T-helper 22 cell (primary cell): ENCODE data around the gene KSR1.
"Not testable (repeated sequence)": the region's sequence is repeated elsewhere in the genome, so short reads cannot be mapped to it uniquely, and the experiment has no call there.

ENCODE experiments used
- DNase-seq: peaks from one replicate; pipeline ENCODE4 v3.0.0-alpha.2; 2020; ENCODE audit warnings: low read depth

Gene KSR1

GRCh38 chr17:27657620-27658019 is 201.4 kb downstream of the KSR1 start:
- DNase-seq = no peak

GRCh38 chr17:27659683-27660082 is 203.4 kb downstream of the KSR1 start:
- no peak for DNase-seq

GRCh38 chr17:27660436-27660835 is 204.2 kb downstream of the KSR1 start:
- DNase-seq = no peak

DNA sequence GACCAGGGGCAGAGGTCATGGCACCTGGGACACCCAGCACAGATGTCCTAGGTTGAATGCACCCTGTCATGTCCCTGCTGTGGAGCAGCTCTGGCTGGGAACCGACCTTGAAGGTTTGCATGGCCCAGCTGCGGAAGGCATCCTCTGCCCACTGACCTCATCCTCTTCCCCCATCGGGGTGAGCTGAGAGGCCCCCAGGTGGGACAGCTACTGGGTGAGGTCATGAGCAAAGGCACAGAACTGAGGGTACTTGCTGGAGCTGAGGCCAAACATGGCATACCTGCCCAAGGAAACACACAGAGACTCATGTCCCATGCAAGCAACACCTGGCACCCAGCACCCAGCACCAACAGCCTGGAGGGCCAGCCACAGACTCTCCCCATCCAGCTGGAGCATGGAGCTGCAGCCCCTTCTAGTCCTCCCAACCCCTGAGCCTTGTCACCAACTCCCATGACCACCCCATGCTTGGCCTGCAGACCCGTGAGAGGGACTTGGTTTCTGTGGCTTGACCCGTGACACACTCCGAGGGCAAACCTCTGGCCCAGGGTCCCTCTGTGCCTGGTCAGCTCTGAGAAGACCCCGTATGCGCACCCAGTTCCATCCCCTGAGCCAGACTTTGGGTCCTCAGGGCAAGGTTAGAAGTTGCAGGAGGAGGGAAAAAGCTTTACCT is 207.8 kb downstream of the KSR1 start:
- DNase-seq = no peak

DNA sequence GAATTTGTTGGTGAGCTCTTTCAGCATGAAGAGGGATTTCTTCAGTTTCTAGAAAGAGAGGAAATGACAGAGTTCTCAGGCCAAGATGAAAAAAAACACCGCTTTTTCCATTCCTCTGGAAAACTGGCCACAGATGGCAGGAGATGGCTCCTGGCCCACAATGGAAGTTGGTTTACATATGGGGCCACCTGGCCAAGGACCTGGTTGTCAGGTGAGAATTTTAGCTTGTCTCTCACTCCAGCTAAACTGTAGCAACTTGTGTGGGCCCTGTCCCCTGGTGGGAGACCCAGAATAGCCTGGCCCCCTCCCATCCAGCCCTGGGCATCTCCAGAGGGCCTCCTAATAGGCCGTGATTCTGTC is 208.3 kb downstream of the KSR1 start:
- no peak for DNase-seq

GRCh38 chr17:27665549-27665948 is 209.3 kb downstream of the KSR1 start:
- DNase-seq = no peak

DNA sequence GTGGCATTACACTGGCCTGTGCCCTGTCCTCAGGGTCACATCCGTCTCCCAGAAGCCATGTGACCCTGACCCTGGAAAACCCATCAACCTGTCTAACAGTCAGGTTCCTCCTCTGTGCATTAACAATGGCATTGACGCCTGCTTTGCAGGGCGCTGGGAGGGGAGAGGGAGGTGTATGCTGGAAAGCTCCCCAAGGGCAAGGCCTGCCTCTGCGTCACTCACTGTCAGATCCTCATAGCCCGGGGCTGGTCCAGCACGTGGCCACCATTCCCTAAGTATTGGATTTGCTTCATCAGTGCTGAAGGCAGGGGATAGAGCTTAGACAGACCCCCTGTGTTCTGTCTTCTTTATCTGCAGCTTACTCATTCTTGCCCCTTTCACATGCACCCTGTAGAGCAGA is 210.0 kb downstream of the KSR1 start:
- not testable (repeated sequence) for DNase-seq

DNA sequence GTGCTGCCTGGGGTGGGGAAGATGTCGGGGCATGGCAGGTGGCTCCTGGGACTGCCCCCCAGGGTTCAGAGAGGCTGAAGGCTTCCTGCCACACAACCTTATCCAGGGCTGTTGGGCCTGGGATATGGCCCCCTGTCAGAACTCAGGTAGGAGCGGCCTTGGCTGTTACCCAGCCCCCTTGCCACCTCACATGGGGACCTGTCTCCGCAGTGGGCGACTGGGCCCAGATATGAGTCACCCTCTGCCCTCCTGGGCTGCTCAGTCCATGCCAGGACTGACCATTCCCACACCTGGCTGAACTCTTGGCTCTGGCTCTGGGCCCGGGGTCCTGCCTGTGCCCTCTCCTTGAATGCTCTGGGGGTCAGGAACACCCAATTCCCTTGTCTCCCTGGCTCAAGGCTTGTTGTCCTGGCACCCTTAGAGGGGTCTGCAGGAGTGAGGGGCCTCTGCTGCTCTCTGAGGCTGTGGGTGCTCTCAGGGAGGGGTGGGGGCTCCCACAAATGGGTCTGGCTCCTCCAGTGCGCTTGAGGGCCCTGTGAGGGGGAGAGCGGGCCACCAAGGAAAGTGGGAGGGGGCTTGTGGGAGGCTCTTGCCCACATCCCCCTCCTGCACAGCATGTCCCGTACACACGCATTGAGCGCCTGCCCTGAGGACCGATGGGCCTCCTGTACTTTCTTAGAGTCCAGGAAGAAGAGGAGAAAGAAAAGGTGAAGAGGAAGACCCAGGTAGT is 210.7 kb downstream of the KSR1 start:
- DNase-seq = no peak

DNA sequence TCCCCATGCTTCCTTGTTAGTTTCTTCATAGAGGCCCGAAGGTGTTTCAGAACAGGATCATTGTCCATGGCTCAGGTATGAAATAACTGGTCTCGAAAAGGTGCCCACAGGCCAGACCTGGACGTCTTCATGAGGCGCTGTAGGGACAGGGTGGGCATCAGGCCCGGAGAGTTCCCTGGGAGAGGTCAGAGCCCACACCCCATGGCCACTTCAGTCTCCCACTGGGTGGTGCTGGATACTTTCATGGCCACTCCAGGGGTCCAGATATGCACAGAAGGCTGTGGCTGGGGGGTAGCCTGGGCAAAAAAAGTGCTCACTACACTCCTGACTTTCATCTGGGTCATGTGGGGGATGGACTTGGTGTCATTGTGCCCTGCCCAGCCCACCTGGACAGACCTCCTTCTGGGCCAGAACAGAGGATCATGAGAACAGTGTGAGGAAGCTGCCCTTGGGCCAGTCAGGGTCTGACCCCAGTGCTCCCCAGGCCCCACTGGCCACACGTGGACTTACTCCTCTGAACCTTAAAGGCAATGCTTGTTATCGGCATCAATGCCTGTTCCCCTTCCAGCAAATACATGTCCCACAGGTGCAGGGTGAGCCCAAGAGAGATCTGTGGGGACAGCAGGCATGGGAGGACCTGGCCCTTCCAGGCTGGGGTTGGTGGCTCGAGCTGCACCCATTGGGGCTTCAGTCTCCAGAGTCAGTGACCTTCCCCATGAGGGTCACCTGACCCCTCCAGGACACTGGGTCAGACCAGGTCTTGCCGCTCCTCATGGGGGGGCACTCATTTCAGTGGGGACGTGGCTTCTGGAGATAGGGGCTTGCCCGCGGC is 211.6 kb downstream of the KSR1 start:
- no peak for DNase-seq

DNA sequence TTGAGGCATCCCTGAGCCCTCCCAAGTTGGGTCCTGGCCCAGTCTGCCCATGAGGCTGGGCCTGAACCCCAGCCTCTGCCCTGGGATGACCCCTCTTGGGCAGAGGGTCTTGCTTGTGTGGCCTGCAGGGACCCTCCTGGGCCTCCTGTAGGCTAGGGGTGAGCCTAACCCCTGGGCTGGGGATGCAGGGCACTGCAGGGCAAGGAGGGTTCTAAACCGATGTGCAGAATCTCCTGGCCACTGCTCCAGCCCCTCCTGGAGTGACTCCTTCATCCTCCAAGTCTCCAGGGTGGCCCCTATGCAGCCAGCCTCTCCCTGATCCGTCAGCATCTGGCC is 212.2 kb downstream of the KSR1 start:
- no peak for DNase-seq

GRCh38 chr17:27669136-27669535 is 212.9 kb downstream of the KSR1 start:
- no peak for DNase-seq

DNA sequence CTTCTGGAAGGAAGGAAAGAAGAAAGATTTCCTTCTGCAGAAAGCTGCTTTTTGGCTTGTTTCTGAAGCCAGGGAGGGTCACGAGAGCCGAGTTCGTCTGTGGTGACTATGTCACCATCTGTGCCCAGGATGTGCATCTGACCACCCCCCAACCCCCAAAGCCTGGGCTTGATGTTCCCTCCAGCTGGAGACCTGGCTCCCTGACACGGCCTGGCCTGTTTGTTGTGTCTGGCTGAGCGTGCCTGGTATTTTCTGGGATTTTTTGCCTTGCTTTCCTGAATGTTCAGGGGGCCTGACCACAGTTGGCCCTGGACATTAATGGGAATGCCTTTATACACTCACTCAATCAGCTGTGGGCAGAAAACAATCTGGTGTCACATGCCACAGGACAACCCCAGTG is 213.6 kb downstream of the KSR1 start:
- no peak for DNase-seq

- no peak for DNase-seq
Measured at GRCh38 chr17:27670791-27671590, 214.7 kb downstream of the KSR1 start.

DNA sequence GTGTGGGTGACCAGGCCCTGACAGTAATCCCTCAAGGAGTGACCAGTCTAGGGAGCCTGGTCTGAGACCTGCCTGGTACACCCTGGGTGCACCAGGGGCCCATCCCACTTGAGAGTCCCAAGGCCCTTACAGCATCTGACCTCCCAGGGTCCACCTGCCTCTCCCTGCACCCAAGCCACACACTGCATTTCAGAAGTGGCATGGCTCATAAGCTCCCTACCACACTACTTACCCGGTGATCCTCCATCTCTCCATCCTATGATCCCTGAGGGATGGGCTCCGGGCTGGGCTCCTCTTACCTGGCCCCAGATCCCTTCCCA is 215.3 kb downstream of the KSR1 start:
- DNase-seq = no peak

- not testable (repeated sequence) for DNase-seq
Measured at GRCh38 chr17:27671977-27672480, 215.8 kb downstream of the KSR1 start.

- DNase-seq = no peak
Measured at GRCh38 chr17:27674335-27674734, 218.1 kb downstream of the KSR1 start.
